Endothelial cell of umbilical vein (primary cell): Measurements from ENCODE around the gene DENND1A. TPM values are rescaled to one million over a fixed set of nuclear protein-coding genes. Genes with fewer than 3 reads are reported as not detected.

ENCODE experiments used
- BruUV-seq: library from RNA; stranded (reverse); fragments of 400-500 nt; replicated peaks from 2 replicates; lab custom pipeline; 2021; lab: Mats Ljungman, UMichigan
- CTCF ChIA-PET: fragments of 300-600, 350-600 bp; sonication (Branson Sonifier 250); formaldehyde crosslinking; loops from one replicate; lab custom pipeline; 2021; ENCODE audit warnings: antibody characterized with exemption, inconsistent platforms; lab: Charles Lee
- POLR2A ChIA-PET: fragments of 300-600, 350-600 bp; sonication (Branson Sonifier 250); formaldehyde crosslinking; loops from one replicate; lab custom pipeline; 2021; ENCODE audit warnings: antibody characterized with exemption, inconsistent platforms; lab: Charles Lee
- DNase-seq: peaks from one replicate; pipeline ENCODE4 v3.0.0-alpha.2; 2011; ENCODE audit warnings: low read depth, low spot score
- FAIRE-seq: peaks from 2 replicates; lab custom pipeline; 2011; peaks lifted over from hg19 to GRCh38; lab: Jason Lieb, UNC
- H2AFZ ChIP-seq: 2 replicates; pipeline ENCODE4 v1.6.0; 2012; ENCODE audit warnings: low read depth, low read length, control low read depth, inconsistent platforms
- H3K27ac ChIP-seq: 2 replicates; pipeline ENCODE4 v1.5.1; 2011; ENCODE audit warnings: low read depth, mild to moderate bottlenecking, control low read depth, low read length, moderate library complexity; ENCODE audit not compliant: insufficient read depth
- H3K27me3 ChIP-seq, 2 experiments: 2 replicates each; pipeline versions ENCODE4 v1.6.0 to v1.6.1; 2011; ENCODE audit warnings: low read length in 2 of 2, mixed read lengths in 1 of 2; ENCODE audit not compliant: control insufficient read depth in 2 of 2, insufficient read depth in 2 of 2
- H3K36me3 ChIP-seq, 2 experiments: 2 replicates in 1 of 2; 3 replicates in 1 of 2; pipeline ENCODE4 v1.5.1; 2011; ENCODE audit warnings: low read length in 2 of 2, mild to moderate bottlenecking in 1 of 2, moderate library complexity in 1 of 2; ENCODE audit not compliant: control insufficient read depth in 2 of 2, insufficient read depth in 2 of 2; ENCODE audit errors: extremely low read depth in 1 of 2
- H3K4me1 ChIP-seq: 3 replicates; pipeline ENCODE4 v1.5.1; 2011; ENCODE audit warnings: mild to moderate bottlenecking, low read length; ENCODE audit not compliant: control insufficient read depth, insufficient read depth; ENCODE audit errors: extremely low read depth
- H3K4me2 ChIP-seq: 2 replicates; pipeline ENCODE4 v1.6.1; 2011; ENCODE audit warnings: low read length, control low read depth, mixed read lengths; ENCODE audit not compliant: insufficient read depth
- H3K4me3 ChIP-seq, 3 experiments: fragments of 200-600 bp in 1 of 3; sonication (generic), shearing (Covaris generic) in 1 of 3; replicated peaks in 1 of 3; 2 replicates each; pipeline ENCODE4 v1.5.1; 2011 to 2016; ENCODE audit warnings: control low read depth in 3 of 3, low read length in 3 of 3, mild to moderate bottlenecking in 2 of 3, inconsistent platforms in 1 of 3, low read depth in 1 of 3, moderate library complexity in 1 of 3; ENCODE audit not compliant: insufficient read depth in 1 of 3
- H3K79me2 ChIP-seq: 2 replicates; pipeline ENCODE4 v1.6.0; 2012; ENCODE audit warnings: low read length, inconsistent platforms; ENCODE audit not compliant: control insufficient read depth, insufficient read depth
- H3K9ac ChIP-seq: replicated peaks from 2 replicates; pipeline ENCODE3; 2011; ENCODE audit warnings: low read length, control low read depth; ENCODE audit not compliant: insufficient read depth; ENCODE audit errors: extremely low read depth
- H3K9me1 ChIP-seq: replicated peaks from 3 replicates; pipeline ENCODE4 v1.6.0; 2011; ENCODE audit warnings: mild to moderate bottlenecking, low read length; ENCODE audit not compliant: control insufficient read depth, insufficient read depth; ENCODE audit errors: extremely low read depth
- H3K9me3 ChIP-seq: replicated peaks from 2 replicates; pipeline ENCODE4 v1.5.1; 2012; ENCODE audit warnings: low read length, inconsistent platforms; ENCODE audit not compliant: control insufficient read depth, insufficient read depth
- H4K20me1 ChIP-seq: replicated peaks from 2 replicates; pipeline ENCODE3; 2011; ENCODE audit warnings: mild to moderate bottlenecking, low read length; ENCODE audit not compliant: control insufficient read depth, insufficient read depth; ENCODE audit errors: extremely low read depth
- CTCF ChIP-seq, 2 donors: IDR thresholded peaks; 1 replicate in 1 of 2; 2 replicates in 1 of 2; pipeline ENCODE4 v1.5.1; 2011; ENCODE audit warnings: low read length in 2 of 2, mild to moderate bottlenecking in 2 of 2, moderate library complexity in 2 of 2, control low read depth in 1 of 2, inconsistent platforms in 1 of 2, low read depth in 1 of 2; ENCODE audit not compliant: insufficient read depth in 1 of 2; ENCODE audit errors: extremely low read depth in 1 of 2
- EZH2 ChIP-seq: IDR thresholded peaks from 2 replicates; pipeline ENCODE4 v1.6.1; 2012; ENCODE audit warnings: borderline replicate concordance, low read depth, mild to moderate bottlenecking, moderate library complexity, low read length, inconsistent platforms; ENCODE audit not compliant: severe bottlenecking
- FOS ChIP-seq: IDR thresholded peaks from 2 replicates; pipeline ENCODE4 v1.6.1; 2011; ENCODE audit warnings: mild to moderate bottlenecking, low read length, moderate library complexity, borderline replicate concordance; ENCODE audit not compliant: insufficient read depth
- GATA2 ChIP-seq: IDR thresholded peaks from 2 replicates; pipeline ENCODE4 v1.7.0; 2011; ENCODE audit warnings: low read depth, mild to moderate bottlenecking, moderate library complexity, mixed read lengths, low read length; ENCODE audit not compliant: insufficient read length, insufficient read depth
- JUN ChIP-seq: IDR thresholded peaks from 2 replicates; pipeline ENCODE4 v1.6.1; 2011; ENCODE audit warnings: borderline replicate concordance, low read depth; ENCODE audit not compliant: insufficient read length, insufficient read depth
- MAX ChIP-seq: IDR thresholded peaks from 2 replicates; pipeline ENCODE4 v1.6.1; 2011; ENCODE audit not compliant: insufficient read depth, insufficient read length
- MYC ChIP-seq: IDR thresholded peaks from one replicate; pipeline ENCODE4 v1.6.1; 2011; ENCODE audit warnings: mild to moderate bottlenecking, low read depth, low read length
- POLR2AphosphoS5 ChIP-seq: IDR thresholded peaks from 2 replicates; pipeline ENCODE4 v1.6.1; 2012; ENCODE audit warnings: low read depth, mild to moderate bottlenecking, control low read depth, low read length, moderate library complexity; ENCODE audit not compliant: insufficient read depth
- dilution Hi-C: fragments of 300-500 bp; cut with MboI; formaldehyde crosslinking; loops from one replicate; pipeline ENCODE4 v1.15.0; 2019; ENCODE audit warnings: low sequenced_read_pairs; ENCODE audit not compliant: extremely low pct_ligation_motif_present
- intact Hi-C: fragments of 100-400 bp; cut with micrococcal nuclease; formaldehyde crosslinking; loops from one replicate; pipeline ENCODE4 v1.10.0; 2022
- polyA plus RNA-seq, 4 experiments: library from polyadenylated mRNA; depleted of rRNA in 3 of 4; stranded (reverse) in 3 of 4; unstranded in 1 of 4; fragments of >200 nt; gene quantifications; 2 replicates each; pipeline versions ENCODE4 v1.2.1 to v1.2.3, GENCODE V29; 2011 to 2012; ENCODE audit warnings: missing spikeins in 1 of 4
- total RNA-seq: library from RNA; stranded (reverse); gene quantifications from 2 replicates; pipeline ENCODE4 v1.2.3, GENCODE V29; 2021

Gene DENND1A
- total and polyA plus RNA-seq, 2 donors (not counting 3 experiments of a cell fraction or from before 2014, with no cell fraction given) = 18.5 to 24.5 TPM

GRCh38 chr9:123543492-123543891 lies 386.4 kb downstream of the DENND1A start:
- Histone ChIP-seq H3K27ac (no peak overlapping the region), H3K36me3 (no peaks in the 10 kb centered on the region), H3K9me1 (no peaks in the 10 kb centered on the region), H3K79me2 (no peaks in the 10 kb centered on the region), H3K4me1 (no peaks in the 10 kb centered on the region), H2AFZ (no peak overlapping the region), H3K4me3 (no peak overlapping the region), H3K4me2 (no peak overlapping the region), H4K20me1 (no peaks in the 10 kb centered on the region), H3K9ac (no peak overlapping the region), H3K9me3 (no peaks in the 10 kb centered on the region), H3K27me3 (no peaks in the 10 kb centered on the region)
- ChIA-PET CTCF (interaction anchor here (1.0 to 7.9 kb wide), 8 partner anchors 16 to 849 kb away, joined by 3 to 154 read pairs (median 4); no protein-coding TSS in a partner anchor), POLR2A (no interaction called here)
- FAIRE-seq (no peak), DNase-seq (no peak)
- intact Hi-C loops (loop anchor here (5.0 to 10.0 kb wide), 3 partner anchors 271 to 584 kb away; no protein-coding TSS in a partner anchor), dilution Hi-C loops (no loop called here)
- no TSS peak for BruUV-seq
- TF ChIP-seq FOS = no peak
- TF ChIP-seq MYC = no peak
- no peak for TF ChIP-seq JUN
- no peak for TF ChIP-seq CTCF (IDR thresholded peaks at IDR 0.05; ENCODE audit: extremely low read depth in 1 of 2, insufficient read depth in 1 of 2, low read depth in 1 of 2, low read length in 2 of 2)
- TF ChIP-seq GATA2 = no peak
- no peak for TF ChIP-seq EZH2
- TF ChIP-seq MAX = no peak
- no peak for TF ChIP-seq POLR2AphosphoS5
